ENCODE measurements around the gene INPP4B. TPM values are rescaled to one million over a fixed set of nuclear protein-coding genes. Genes with fewer than 3 reads are reported as not detected.

The INPP4B gene
- total and polyA plus RNA-seq, 2 donors from 2014 or later: 2.6 to 18.9 TPM

DNA sequence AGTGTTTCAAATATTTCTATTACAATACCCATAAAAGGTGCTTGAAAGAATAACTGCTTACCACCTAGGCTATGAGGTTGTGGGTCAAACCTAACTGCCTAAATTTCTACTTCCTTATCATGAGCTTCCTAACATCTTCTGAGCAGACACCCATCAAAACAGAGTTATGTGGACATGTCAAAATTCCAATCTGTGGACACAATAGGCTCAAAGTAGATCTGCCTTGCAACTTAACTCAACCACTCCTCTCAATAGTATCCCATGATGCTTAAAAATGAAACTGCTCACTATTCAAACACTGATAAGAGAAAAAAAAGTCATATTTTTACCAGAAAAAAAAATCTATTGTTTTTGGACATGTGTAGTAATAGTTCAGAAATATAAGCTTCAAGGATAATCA, 462.7 kb downstream of the INPP4B start:
- DNase-seq (no peak), FAIRE-seq (no peak)
- Histone ChIP-seq H3K9me3 (ENCODE audit: control insufficient read depth in 2 of 3, insufficient read depth in 1 of 3, low read length in 3 of 3) (no peaks in the 10 kb centered on the region), H3K36me3 (ENCODE audit: control insufficient read depth in 2 of 3, insufficient read depth in 3 of 3, low read length in 3 of 3) (no peaks in the 10 kb centered on the region), H3K9ac (ENCODE audit: low read length in 3 of 3) (no peak overlapping the region), H3K27ac (ENCODE audit: low read depth in 2 of 2, low read length in 2 of 2) (no peak overlapping the region), H3K27me3 (ENCODE audit: control insufficient read depth, insufficient read depth, low read length) (no peaks in the 10 kb centered on the region), H3K4me3 (ENCODE audit: low read length in 3 of 3) (no peak overlapping the region), H3K4me1 (ENCODE audit: control insufficient read depth in 2 of 3, insufficient read depth in 2 of 3, low read depth in 1 of 3, low read length in 3 of 3) (peaks cover 0 to 5% (median 3%) of the 10 kb centered on the region in 3 donors)
- TF ChIP-seq, protein P1, sequence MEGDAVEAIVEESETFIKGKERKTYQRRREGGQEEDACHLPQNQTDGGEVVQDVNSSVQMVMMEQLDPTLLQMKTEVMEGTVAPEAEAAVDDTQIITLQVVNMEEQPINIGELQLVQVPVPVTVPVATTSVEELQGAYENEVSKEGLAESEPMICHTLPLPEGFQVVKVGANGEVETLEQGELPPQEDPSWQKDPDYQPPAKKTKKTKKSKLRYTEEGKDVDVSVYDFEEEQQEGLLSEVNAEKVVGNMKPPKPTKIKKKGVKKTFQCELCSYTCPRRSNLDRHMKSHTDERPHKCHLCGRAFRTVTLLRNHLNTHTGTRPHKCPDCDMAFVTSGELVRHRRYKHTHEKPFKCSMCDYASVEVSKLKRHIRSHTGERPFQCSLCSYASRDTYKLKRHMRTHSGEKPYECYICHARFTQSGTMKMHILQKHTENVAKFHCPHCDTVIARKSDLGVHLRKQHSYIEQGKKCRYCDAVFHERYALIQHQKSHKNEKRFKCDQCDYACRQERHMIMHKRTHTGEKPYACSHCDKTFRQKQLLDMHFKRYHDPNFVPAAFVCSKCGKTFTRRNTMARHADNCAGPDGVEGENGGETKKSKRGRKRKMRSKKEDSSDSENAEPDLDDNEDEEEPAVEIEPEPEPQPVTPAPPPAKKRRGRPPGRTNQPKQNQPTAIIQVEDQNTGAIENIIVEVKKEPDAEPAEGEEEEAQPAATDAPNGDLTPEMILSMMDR (IDR thresholded peaks at IDR 0.05; ENCODE audit: borderline replicate concordance, extremely low read depth, insufficient read depth): no peak
- intact Hi-C loops (cut with DNase I): no loop called here

DNA sequence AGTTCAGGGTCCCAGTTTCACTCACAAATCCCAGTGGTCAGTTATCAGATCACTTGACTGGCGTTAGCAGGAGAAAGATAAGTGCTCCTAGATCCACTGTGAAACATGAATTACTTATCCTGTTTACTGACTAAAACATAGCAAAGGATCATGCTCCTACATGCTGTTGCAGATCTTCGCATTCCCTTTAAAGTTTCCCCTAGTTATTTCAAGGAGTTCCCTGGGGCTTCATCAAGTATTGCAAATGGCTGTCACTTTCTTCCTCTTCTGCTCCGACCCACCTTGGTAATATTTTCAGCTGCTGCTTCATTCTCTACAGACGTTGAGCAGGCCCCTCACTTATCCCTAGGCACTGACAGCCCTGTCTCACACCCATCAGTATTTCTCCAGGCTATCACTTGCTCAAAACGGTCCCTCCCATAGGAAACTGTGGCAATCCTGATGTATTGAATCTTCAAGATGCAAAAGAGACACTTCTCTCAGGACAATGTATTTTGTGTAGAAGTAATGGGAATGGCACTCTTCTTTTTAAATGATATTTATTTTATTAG, 466.0 kb downstream of the INPP4B start:
- FAIRE-seq (no peak), DNase-seq (no peak)
- no peak overlapping the region for H3K4me3 ChIP-seq (ENCODE audit: low read length in 3 of 3)
- peaks cover 0 to 5% (median 3%) of the 10 kb centered on the region in 3 donors for H3K4me1 ChIP-seq (ENCODE audit: control insufficient read depth in 2 of 3, insufficient read depth in 2 of 3, low read depth in 1 of 3, low read length in 3 of 3)
- no peak overlapping the region for H3K9ac ChIP-seq (ENCODE audit: low read length in 3 of 3)
- TF ChIP-seq, protein P1 (IDR thresholded peaks at IDR 0.05; ENCODE audit: borderline replicate concordance, extremely low read depth, insufficient read depth): no peak
- H3K9me3 ChIP-seq (ENCODE audit: control insufficient read depth in 2 of 3, insufficient read depth in 1 of 3, low read length in 3 of 3): no peaks in the 10 kb centered on the region
- H3K36me3 ChIP-seq (ENCODE audit: control insufficient read depth in 2 of 3, insufficient read depth in 3 of 3, low read length in 3 of 3): no peaks in the 10 kb centered on the region
- no peaks in the 10 kb centered on the region for H3K27me3 ChIP-seq (ENCODE audit: control insufficient read depth, insufficient read depth, low read length)
- intact Hi-C loops (cut with DNase I): no loop called here
- H3K27ac ChIP-seq (ENCODE audit: low read depth in 2 of 2, low read length in 2 of 2): no peak overlapping the region

DNA sequence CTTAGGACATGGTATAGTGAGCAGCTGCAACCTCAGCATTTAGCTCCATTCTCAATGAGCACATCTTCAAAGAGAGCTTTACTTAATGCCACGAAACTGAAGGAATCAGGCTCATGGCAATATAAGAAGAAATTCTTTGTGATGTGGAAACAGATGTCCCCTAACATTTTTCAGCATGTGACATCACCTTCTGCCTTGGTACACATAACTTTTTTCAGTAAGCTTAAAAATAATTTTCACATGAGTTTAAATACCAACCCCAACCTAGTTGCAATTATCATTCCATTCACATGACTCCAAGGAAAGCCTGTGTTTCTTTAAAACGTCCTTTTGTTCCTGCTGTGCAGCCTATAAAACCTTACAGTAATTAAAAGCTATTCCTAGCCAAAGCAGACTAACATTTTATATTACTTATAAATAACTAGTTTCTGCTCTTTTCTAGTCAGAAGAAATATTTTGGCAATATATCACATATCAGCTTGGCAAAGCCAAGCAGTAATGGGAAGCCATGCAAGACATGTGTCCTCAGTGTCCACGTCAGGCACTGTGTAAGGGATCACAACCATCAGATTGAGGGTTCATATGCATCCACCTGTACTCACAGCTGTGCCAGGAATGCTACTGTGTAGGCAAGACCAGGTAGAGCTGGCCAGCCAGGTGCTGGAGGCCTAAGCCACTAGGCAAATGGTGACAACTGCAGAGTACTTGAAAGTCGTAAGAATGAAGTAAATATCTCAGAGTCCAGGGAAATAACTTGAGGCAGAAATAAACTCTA, 466.6 kb downstream of the INPP4B start:
- Histone ChIP-seq H3K9ac (ENCODE audit: low read length in 3 of 3) (no peak overlapping the region), H3K36me3 (ENCODE audit: control insufficient read depth in 2 of 3, insufficient read depth in 3 of 3, low read length in 3 of 3) (no peaks in the 10 kb centered on the region), H3K4me3 (ENCODE audit: low read length in 3 of 3) (no peak overlapping the region), H3K9me3 (ENCODE audit: control insufficient read depth in 2 of 3, insufficient read depth in 1 of 3, low read length in 3 of 3) (no peaks in the 10 kb centered on the region), H3K27me3 (ENCODE audit: control insufficient read depth, insufficient read depth, low read length) (no peaks in the 10 kb centered on the region), H3K27ac (ENCODE audit: low read depth in 2 of 2, low read length in 2 of 2) (no peak overlapping the region), H3K4me1 (ENCODE audit: control insufficient read depth in 2 of 3, insufficient read depth in 2 of 3, low read depth in 1 of 3, low read length in 3 of 3) (peaks cover 0 to 5% (median 3%) of the 10 kb centered on the region in 3 donors)
- peak in 3 of 5 donors; percentile 12 to 22 (median 21) for DNase-seq
- intact Hi-C loops (cut with DNase I): no loop called here
- TF ChIP-seq, protein P1 (IDR thresholded peaks at IDR 0.05; ENCODE audit: borderline replicate concordance, extremely low read depth, insufficient read depth): no peak
- no peak for FAIRE-seq
